IPS DF 19.7 (cell line): ENCODE measurements around the gene MYO19.
"Not testable (repeated sequence)": the region's sequence is repeated elsewhere in the genome, so short reads cannot be mapped to it uniquely, and the experiment has no call there.

Experiments
- DNase-seq: peaks from one replicate; pipeline ENCODE4 v3.0.0-alpha.2; 2013; ENCODE audit warnings: low read depth, low spot score

Gene MYO19

GRCh38 chr17:36533935-36534839 is 481 bp downstream of the MYO19 start:
- no peak for DNase-seq

GRCh38 chr17:36532435-36532975 is 2.2 kb downstream of the MYO19 start:
- DNase-seq, result no peak

- no peak for DNase-seq
These were observed 5.5 kb downstream of the MYO19 start for GRCh38 chr17:36529121-36529520.

GRCh38 chr17:36527621-36528250 is 6.9 kb downstream of the MYO19 start:
- no peak for DNase-seq

- DNase-seq, result no peak
These were observed 8.8 kb downstream of the MYO19 start for GRCh38 chr17:36525888-36526287.

GRCh38 chr17:36525113-36525512 is 9.6 kb downstream of the MYO19 start:
- no peak for DNase-seq

- DNase-seq, result no peak
These were observed 10.2 kb downstream of the MYO19 start for GRCh38 chr17:36524428-36524876.

- no peak for DNase-seq
These were observed 11.6 kb downstream of the MYO19 start for GRCh38 chr17:36523113-36523512.

- no peak for DNase-seq
These were observed 18.8 kb downstream of the MYO19 start for GRCh38 chr17:36515837-36516236.

- DNase-seq, result no peak
These were observed 19.8 kb downstream of the MYO19 start for GRCh38 chr17:36514856-36515255.

- no peak for DNase-seq
These were observed 22.0 kb downstream of the MYO19 start for GRCh38 chr17:36512641-36513040.

- DNase-seq, result no peak
These were observed 23.5 kb downstream of the MYO19 start for GRCh38 chr17:36511216-36511615.

GRCh38 chr17:36510636-36511035 is 24.0 kb downstream of the MYO19 start:
- DNase-seq, result no peak

- DNase-seq, result no peak
These were observed 25.2 kb downstream of the MYO19 start for GRCh38 chr17:36509272-36509985.

GRCh38 chr17:36508439-36508838 is 26.2 kb downstream of the MYO19 start:
- not testable (repeated sequence) for DNase-seq

- no peak for DNase-seq
These were observed 27.4 kb downstream of the MYO19 start for GRCh38 chr17:36507266-36507665.

GRCh38 chr17:36506831-36507230 is 27.8 kb downstream of the MYO19 start:
- no peak for DNase-seq

GRCh38 chr17:36506249-36506826 is 28.3 kb downstream of the MYO19 start:
- DNase-seq, result no peak

- no peak for DNase-seq
These were observed 29.5 kb downstream of the MYO19 start for GRCh38 chr17:36505171-36505570.

GRCh38 chr17:36504156-36504545 is 30.5 kb downstream of the MYO19 start:
- DNase-seq, result no peak

- no peak for DNase-seq
These were observed 31.1 kb downstream of the MYO19 start for GRCh38 chr17:36503456-36504155.
